Peyer's patch (tissue), 4 donors: ENCODE data around the gene EPB41L4A.

ENCODE experiments used
- POLR2A ChIP-seq, 2 donors: fragments of 450-650 bp; IDR thresholded peaks; one replicate each; pipeline ENCODE4 v1.5.1; 2017; ENCODE audit warnings: antibody characterized with exemption in 2 of 2, mild to moderate bottlenecking in 2 of 2, moderate library complexity in 2 of 2
- TF ChIP-seq, protein P1 (sequence below), 6 experiments: fragments of 450-650 bp in 4 of 6; fragments of 200-600 bp in 2 of 6; sonication (generic) in 1 of 6; IDR thresholded peaks; one replicate each; pipeline ENCODE4 v1.5.1; 2017 to 2019; ENCODE audit warnings: antibody characterized with exemption in 6 of 6, mild to moderate bottlenecking in 3 of 6, moderate library complexity in 1 of 6

DNA sequence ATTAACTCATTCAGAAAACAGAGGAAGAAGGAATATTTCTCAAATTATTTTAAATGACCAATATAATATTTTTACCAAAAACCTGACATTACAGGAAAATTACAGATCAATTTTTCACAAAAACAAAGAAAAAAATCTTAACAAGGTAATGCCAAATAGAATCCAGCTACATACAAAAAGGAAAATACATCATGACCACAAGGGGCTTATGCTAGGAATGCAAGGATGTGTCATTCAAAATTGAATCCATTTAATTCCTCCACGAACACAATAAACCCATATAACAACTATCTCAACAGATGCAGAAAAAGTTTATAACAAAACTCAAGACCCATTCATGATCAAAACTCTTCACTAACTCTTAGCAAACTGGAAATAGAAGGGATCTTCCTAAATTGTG is 239.8 kb downstream of the EPB41L4A start:
- TF ChIP-seq, protein P1, sequence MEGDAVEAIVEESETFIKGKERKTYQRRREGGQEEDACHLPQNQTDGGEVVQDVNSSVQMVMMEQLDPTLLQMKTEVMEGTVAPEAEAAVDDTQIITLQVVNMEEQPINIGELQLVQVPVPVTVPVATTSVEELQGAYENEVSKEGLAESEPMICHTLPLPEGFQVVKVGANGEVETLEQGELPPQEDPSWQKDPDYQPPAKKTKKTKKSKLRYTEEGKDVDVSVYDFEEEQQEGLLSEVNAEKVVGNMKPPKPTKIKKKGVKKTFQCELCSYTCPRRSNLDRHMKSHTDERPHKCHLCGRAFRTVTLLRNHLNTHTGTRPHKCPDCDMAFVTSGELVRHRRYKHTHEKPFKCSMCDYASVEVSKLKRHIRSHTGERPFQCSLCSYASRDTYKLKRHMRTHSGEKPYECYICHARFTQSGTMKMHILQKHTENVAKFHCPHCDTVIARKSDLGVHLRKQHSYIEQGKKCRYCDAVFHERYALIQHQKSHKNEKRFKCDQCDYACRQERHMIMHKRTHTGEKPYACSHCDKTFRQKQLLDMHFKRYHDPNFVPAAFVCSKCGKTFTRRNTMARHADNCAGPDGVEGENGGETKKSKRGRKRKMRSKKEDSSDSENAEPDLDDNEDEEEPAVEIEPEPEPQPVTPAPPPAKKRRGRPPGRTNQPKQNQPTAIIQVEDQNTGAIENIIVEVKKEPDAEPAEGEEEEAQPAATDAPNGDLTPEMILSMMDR (IDR thresholded peaks at IDR 0.05) = no peak
- no peak for TF ChIP-seq POLR2A (IDR thresholded peaks at IDR 0.05)
